HCEC 1CT (cell line): ENCODE measurements around the gene XYLT1.
A peak's percentile ranks its signal among the peaks of the same experiment; 100 is the strongest.

Experiments used
- DNase-seq: peaks from one replicate; pipeline ENCODE4 v3.0.0-alpha.2; 2017

XYLT1 gene

GRCh38 chr16:17276010-17276530 lies 194.7 kb downstream of the XYLT1 start:
- DNase-seq, result no peak

DNA sequence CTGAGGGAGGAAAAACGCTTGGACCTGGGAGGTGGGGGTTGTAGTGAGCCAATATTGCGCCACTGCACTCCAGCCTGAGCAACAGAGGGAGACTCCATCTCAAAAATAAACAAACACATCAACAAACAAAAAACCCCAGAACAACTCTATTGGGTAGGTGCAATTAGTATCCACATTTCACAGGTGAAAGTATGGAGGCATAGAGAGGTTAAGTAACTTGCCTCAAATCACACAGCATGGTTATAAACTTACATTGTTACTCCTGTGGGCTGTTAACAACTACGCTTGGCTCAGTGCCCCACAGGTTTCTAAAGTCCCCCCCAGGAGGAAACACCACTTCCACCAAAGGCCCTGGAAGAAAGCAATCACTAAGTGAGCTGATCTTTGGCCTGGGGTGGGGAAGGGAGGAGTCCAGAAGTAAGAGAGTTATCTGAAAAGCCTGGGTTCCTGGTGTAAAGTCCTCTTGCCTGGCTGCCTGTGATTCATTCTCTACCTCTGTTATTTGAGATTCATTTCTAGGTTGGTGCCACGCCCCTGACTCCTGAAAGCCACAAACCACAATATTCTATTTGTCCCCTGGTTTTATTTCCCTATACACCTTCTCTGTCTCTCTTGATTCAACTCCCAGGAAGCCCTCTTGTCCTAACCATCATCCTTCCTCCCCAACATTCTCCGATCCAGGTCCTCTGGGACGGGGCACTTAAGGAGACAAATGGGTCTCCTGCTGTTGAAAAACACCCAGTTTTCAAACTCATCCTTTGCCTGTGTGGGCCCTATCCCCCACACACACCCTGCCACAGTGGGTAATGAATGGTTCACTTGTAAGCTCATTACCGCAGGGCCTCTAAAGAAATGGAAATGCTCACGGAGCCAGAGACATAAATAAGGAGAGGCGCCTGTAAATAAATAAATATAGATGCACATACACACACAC lies 195.4 kb downstream of the XYLT1 start:
- no peak for DNase-seq

DNA sequence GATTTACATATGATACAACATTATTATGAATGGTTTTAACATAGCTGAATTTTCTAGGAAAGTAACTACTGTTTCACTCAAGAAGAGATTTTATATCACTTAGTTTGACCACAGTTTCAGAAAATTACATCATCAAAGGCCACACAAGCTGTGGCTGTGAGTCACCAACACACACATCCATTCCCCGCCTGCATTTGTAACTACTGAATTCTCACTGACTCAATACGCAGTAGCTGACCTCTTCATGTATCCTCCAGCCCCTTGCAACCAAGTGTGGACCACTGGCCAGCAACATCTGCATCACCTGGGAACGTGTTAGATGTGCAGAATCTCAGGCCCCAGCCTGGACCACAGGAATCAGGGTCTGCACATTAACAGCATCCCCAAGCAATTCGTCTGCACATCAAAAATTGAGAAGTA lies 197.6 kb downstream of the XYLT1 start:
- peak; percentile 76 for DNase-seq

DNA sequence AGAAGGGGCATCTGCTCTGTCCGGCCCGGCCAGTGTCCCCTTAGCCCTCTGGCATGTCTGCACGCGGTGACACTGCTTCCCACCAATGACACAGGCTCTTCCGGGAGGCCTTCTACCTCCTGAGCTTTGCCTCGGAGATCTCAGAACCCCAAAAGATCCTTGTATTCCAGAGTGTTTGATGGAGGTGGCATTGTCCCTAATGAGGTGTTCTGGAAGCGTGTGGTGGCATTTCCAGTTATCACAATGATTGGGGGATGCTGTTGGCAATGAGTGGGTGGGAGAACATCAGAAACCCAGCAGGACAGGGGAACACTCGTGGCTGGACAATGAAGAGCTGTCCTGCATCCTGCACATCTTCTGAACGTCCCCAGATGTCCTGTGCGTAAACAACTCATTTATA lies 198.0 kb downstream of the XYLT1 start:
- no peak for DNase-seq

DNA sequence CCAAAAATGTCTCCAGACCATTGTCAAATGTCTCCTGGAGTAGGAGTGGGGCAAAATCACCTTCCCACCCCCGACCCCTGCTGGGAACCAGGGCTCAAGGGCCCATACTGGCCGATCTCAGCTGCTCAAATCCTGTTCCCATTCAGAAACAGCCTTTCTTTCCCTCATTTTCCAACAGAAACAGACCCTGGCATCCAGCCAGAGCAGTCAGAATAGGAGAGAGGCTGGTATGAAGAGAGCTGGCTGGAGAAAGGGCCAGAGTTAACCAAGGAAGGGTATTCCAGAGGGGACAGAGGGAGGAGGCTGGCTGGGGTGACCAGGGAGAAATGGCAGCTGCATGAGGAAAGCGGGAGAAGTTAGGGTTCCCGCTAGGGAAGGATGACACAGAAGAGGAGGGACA lies 199.1 kb downstream of the XYLT1 start:
- no peak for DNase-seq

- no peak for DNase-seq
Measured at GRCh38 chr16:17270683-17271109, 200.1 kb downstream of the XYLT1 start.

DNA sequence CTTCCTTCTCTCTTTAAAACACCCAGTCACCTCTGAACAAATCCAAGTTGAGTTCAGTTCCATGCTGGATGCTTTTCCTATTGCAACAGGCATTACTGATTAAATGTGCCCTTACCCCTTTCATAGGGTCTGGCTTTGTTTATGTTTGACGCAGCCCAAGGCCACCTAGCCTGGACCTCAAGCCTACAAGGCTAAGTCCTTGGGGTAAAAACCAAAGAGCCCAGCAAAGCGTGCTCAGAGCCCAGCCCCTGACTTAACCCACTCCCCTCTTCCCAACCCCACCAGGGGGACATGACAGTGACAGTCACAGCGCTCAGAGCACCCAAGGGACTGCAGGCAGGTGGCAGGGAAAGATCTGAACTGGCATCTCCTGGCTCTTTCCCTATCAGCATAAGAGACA lies 200.6 kb downstream of the XYLT1 start:
- no peak for DNase-seq

GRCh38 chr16:17269439-17269838 lies 201.3 kb downstream of the XYLT1 start:
- DNase-seq, result peak; percentile 15

GRCh38 chr16:17266608-17267313 lies 204.0 kb downstream of the XYLT1 start:
- DNase-seq, result no peak

GRCh38 chr16:17265154-17265553 lies 205.6 kb downstream of the XYLT1 start:
- DNase-seq, result no peak

DNA sequence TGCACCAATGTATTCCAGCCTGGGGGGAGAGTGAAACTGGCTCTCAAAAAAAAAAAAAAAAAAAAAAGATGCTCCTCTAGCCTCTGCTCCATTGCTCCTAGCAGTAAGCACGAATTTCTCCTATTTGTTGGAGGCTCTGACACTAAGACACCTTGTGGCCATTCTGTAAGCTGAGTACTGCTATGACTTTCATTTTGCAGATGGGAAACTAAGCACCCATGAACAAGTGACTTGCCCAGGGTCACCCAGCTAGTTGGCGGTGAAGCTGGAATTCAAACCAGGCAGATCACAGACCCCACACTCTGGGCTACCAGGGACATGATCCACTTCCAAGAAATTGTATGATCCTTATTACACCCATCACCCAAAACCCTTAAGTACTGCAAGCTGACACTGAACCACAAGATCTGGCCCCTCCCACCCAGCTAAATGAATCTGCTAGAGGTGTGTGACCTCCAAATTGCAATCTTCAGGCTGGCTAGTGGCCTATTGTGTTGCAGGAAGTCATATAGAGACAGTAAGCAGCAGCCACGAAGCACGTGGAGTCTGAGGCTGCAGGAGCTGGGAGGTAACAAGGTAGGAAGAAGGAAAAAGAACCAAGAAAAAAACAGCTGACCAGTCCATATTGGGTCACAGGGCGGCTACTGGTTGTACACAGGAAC lies 209.4 kb downstream of the XYLT1 start:
- DNase-seq, result no peak

GRCh38 chr16:17260276-17260849 lies 210.4 kb downstream of the XYLT1 start:
- DNase-seq, result no peak

GRCh38 chr16:17259751-17260270 lies 210.9 kb downstream of the XYLT1 start:
- no peak for DNase-seq

- DNase-seq, result no peak
Measured at GRCh38 chr16:17258848-17259713, 211.7 kb downstream of the XYLT1 start.

DNA sequence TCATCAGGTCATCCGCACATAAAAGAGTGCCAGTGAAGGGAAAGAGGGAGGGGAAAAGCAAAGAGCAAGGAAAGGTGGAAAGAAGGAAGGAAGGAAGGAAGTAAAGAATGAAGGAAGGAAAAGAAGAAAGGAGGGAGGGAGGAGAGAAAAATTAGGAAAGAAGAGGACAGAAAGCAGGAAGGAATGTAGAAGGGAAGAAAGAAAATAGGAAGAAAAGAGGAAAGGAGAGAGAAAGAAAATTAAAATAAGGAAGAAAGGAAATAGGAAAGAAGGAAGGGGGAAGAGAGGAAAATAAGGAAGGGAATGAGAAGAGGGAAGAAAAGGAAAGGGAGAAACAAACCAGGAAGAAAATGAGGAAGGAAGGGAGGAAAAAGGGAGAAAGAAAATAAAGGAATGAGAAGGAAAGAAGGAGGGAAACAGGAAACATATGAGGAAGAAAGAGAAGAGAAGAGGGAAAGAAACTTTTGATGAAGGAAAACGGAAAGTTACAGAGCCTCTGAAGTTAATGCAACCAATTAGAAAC lies 212.6 kb downstream of the XYLT1 start:
- no peak for DNase-seq

DNA sequence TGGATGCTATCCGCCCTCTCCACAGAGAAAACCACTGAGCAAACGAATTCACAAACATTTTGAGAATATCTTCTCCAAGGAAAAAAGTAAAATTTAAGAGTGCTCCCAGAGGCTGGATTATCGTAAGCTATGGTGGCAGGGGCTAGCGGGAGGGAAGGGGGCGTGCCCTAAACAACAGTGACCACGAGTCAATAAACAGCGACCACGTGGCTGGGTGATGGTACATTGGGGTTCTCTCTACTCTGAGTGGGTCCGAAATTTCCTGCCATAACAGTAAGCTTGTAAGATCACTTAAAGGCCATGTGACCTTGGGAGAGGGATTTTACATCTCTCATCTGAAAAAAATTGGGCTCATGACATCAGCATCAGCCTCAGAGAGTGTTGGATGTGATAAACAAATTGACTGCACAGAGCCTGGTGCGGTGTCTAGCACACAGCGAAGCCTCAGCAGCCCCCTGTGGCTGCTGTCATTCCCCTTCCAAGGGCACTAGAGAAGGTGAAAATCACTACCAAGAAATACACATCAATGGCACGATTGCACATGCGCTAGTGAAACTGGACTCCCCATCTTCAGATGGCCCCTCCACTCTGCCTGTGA lies 213.2 kb downstream of the XYLT1 start:
- no peak for DNase-seq

- DNase-seq, result no peak
Measured at GRCh38 chr16:17252701-17253100, 218.1 kb downstream of the XYLT1 start.

GRCh38 chr16:17252064-17252463 lies 218.7 kb downstream of the XYLT1 start:
- no peak for DNase-seq

DNA sequence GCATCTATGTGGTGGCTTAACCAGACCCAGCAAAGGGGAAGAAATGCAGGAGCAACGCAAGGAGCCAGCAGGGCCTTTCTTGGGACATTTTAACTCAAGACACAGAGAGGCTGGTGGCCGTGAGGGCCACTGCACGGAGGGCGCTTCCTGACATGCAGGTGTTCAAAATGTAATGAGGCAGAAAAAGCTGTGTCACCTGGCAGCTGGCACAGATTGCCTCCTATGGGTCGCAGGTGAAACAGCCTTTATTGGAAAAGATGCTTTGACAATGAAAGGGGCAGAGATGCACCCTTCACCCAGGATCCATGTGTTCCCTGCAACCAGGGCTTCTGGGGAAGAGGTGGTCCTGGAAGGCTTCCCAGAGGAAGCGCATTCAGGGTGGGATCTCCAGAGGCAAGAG lies 219.3 kb downstream of the XYLT1 start:
- DNase-seq, result no peak

DNA sequence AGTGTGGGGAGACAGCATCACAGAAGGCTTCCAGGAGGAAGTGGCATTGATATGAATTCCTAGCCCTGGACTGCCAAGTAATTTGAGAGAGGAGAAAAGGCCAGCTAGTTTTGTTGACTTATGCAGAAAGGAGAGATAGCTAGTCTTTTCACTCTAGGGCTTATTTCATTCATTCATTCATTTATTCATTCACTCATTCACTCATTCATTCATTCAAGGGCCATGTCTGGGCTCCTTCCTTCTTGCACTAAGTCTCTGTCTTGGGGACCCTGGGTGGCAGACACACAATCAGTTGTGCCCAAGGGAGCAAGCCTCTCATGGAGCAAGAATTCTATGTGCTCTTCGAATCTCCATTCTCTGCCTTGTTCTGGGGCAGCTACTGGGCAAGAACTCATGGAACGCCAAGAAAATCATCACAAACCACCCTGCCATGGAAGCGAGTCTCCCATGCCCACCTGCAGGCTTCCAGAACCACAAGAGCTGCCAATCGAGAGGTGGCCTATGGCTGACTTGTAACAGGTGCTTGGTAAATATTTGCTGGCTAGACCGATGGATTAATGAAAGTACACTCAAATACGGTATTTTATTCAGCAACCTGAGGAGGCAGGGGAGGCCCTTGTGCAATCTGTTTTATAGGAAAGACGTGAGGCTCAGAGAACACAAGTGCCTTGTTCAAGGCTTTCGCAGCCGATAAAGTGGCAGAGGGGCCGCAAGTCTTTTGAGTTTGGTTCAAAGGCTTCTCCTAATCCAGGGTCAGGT lies 223.6 kb downstream of the XYLT1 start:
- no peak for DNase-seq
